HCT116 (cell line): ENCODE results near the gene ALDOA. TPM values are rescaled to one million over a fixed set of nuclear protein-coding genes. Genes with fewer than 3 reads are reported as not detected.

Source experiments
- ATAC-seq: fragments of 200-7000 bp; cut with Tn5 transposase; 2 replicates; pipeline ENCODE4 v1.9.1; 2020; ENCODE audit warnings: mild to moderate bottlenecking, moderate library complexity
- BruUV-seq: library from RNA; stranded (reverse); fragments of 400-500 nt; replicated peaks from 2 replicates; lab custom pipeline; 2021; lab: Mats Ljungman, UMichigan
- CTCF ChIA-PET: fragments of 300-600 bp; sonication (Branson Sonifier 250); formaldehyde crosslinking; loops from one replicate; lab custom pipeline; 2021; ENCODE audit warnings: antibody characterized with exemption; lab: Charles Lee
- POLR2A ChIA-PET: fragments of 300-600, 350-600 bp; sonication (Branson Sonifier 250); formaldehyde crosslinking; loops from one replicate; lab custom pipeline; 2021; ENCODE audit warnings: antibody characterized with exemption; lab: Charles Lee
- RAD21 ChIA-PET, 2 experiments: fragments of 300-600 bp; sonication (Branson Sonifier 250); formaldehyde crosslinking; loops; one replicate each; lab custom pipeline; 2023; ENCODE audit warnings: low total read pairs in 2 of 2; ENCODE audit not compliant: uncharacterized antibody in 2 of 2, unreplicated experiment in 2 of 2, low non-redundant PET in 1 of 2; lab: Charles Lee
- DNase-seq: peaks from one replicate; pipeline ENCODE4 v3.0.0-alpha.2; 2010; ENCODE audit warnings: low read depth, low spot score
- H2AFZ ChIP-seq: fragments of 200-600 bp; shearing (Covaris generic), sonication (generic); 2 replicates; pipeline ENCODE4 v1.6.1; 2017; ENCODE audit warnings: low read depth, mixed run types, mixed read lengths, antibody characterized with exemption, low read length; ENCODE audit not compliant: poor library complexity, severe bottlenecking
- H3K27ac ChIP-seq: 2 replicates; pipeline ENCODE4 v1.5.1; 2012; ENCODE audit warnings: low read depth, low read length
- H3K27me3 ChIP-seq: fragments of 200-600 bp; sonication (generic); 2 replicates; pipeline ENCODE4 v1.6.1; 2016; ENCODE audit warnings: mixed run types, low read length, mixed read lengths; ENCODE audit not compliant: insufficient read depth
- H3K36me3 ChIP-seq, 2 experiments: fragments of 200-500 bp in 1 of 2; fragments of 200-600 bp in 1 of 2; sonication (Bioruptor generic) in 1 of 2; sonication (generic) in 1 of 2; 2 replicates each; pipeline versions ENCODE4 v1.5.1 to v1.6.1; 2014 to 2016; ENCODE audit warnings: low read length in 2 of 2, inconsistent platforms in 1 of 2, mixed read lengths in 1 of 2, mixed run types in 1 of 2; ENCODE audit not compliant: insufficient read depth in 2 of 2, control insufficient read depth in 1 of 2
- H3K4me1 ChIP-seq, 2 experiments: fragments of 200-600 bp in 1 of 2; sonication (generic) in 1 of 2; 2 replicates each; pipeline versions ENCODE4 v1.5.1 to v1.6.1; 2012 to 2017; ENCODE audit warnings: low read length in 2 of 2, inconsistent platforms in 1 of 2, mild to moderate bottlenecking in 1 of 2, mixed read lengths in 1 of 2, mixed run types in 1 of 2, moderate library complexity in 1 of 2; ENCODE audit not compliant: insufficient read depth in 2 of 2, control insufficient read depth in 1 of 2
- H3K4me2 ChIP-seq: fragments of 200-600 bp; sonication (generic); 2 replicates; pipeline ENCODE4 v1.6.1; 2017; ENCODE audit warnings: mixed run types, low read length, mixed read lengths
- H3K4me3 ChIP-seq, 2 experiments: fragments of 200-600 bp in 1 of 2; sonication (generic) in 1 of 2; replicated peaks in 1 of 2; 2 replicates each; pipeline ENCODE4 v1.5.1; 2011 to 2016; ENCODE audit warnings: low read length in 2 of 2, control low read depth in 1 of 2, low read depth in 1 of 2, mild to moderate bottlenecking in 1 of 2, mixed read lengths in 1 of 2, mixed run types in 1 of 2
- H3K79me2 ChIP-seq: fragments of 200-600 bp; sonication (generic); 2 replicates; pipeline ENCODE4 v1.6.1; 2017; ENCODE audit warnings: mild to moderate bottlenecking, mixed run types, low read length, moderate library complexity, mixed read lengths; ENCODE audit not compliant: insufficient read depth
- H3K9ac ChIP-seq: fragments of 200-600 bp; sonication (generic); 2 replicates; pipeline ENCODE4 v1.6.1; 2016; ENCODE audit warnings: low read length, mixed read lengths
- H3K9me2 ChIP-seq: fragments of 200-600 bp; sonication (generic), shearing (Covaris generic); 2 replicates; pipeline ENCODE4 v1.6.1; 2017; ENCODE audit warnings: mixed run types, mild to moderate bottlenecking, moderate library complexity; ENCODE audit not compliant: insufficient read depth
- H3K9me3 ChIP-seq, 2 experiments: fragments of 200-500 bp in 1 of 2; fragments of 200-600 bp in 1 of 2; sonication (Bioruptor generic) in 1 of 2; sonication (generic) in 1 of 2; 2 replicates each; pipeline ENCODE4 v1.6.1; 2014 to 2017; ENCODE audit warnings: low read length in 2 of 2, mixed read lengths in 2 of 2, inconsistent platforms in 1 of 2, low read depth in 1 of 2, mild to moderate bottlenecking in 1 of 2, mixed run types in 1 of 2, moderate library complexity in 1 of 2; ENCODE audit not compliant: control insufficient read depth in 1 of 2, insufficient read depth in 1 of 2
- H4K20me1 ChIP-seq: fragments of 200-600 bp; sonication (generic), shearing (Covaris generic); 2 replicates; pipeline ENCODE4 v1.6.1; 2017; ENCODE audit warnings: mixed run types, mild to moderate bottlenecking, moderate library complexity; ENCODE audit not compliant: insufficient read depth
- CTCF ChIP-seq, 3 experiments: fragments of 200-600 bp in 1 of 3; sonication (generic) in 1 of 3; IDR thresholded peaks in 2 of 3; conservative IDR thresholded peaks in 1 of 3; 2 replicates each; pipeline ENCODE4 v1.5.1; 2012 to 2017; ENCODE audit warnings: low read depth in 2 of 3, low read length in 2 of 3, antibody characterized with exemption in 1 of 3, borderline replicate concordance in 1 of 3, control low read depth in 1 of 3, mild to moderate bottlenecking in 1 of 3, mixed read lengths in 1 of 3, mixed run types in 1 of 3, moderate library complexity in 1 of 3; ENCODE audit not compliant: insufficient read depth in 1 of 3
- FOSL1 ChIP-seq: IDR thresholded peaks from 2 replicates; pipeline ENCODE4 v1.6.1; 2012; ENCODE audit warnings: low read depth
- RAD21 ChIP-seq: IDR thresholded peaks from 2 replicates; pipeline ENCODE4 v1.6.1; 2012; ENCODE audit warnings: low read depth, mild to moderate bottlenecking
- REST ChIP-seq: IDR thresholded peaks from 2 replicates; pipeline ENCODE4 v1.6.1; 2012; ENCODE audit warnings: low read depth
- YY1 ChIP-seq: IDR thresholded peaks from 2 replicates; pipeline ENCODE4 v1.6.1; 2011; ENCODE audit warnings: low read length, low read depth, moderate library complexity, mild to moderate bottlenecking; ENCODE audit not compliant: insufficient replicate concordance; ENCODE audit errors: extremely low read depth
- intact Hi-C: fragments of 100-400 bp; cut with micrococcal nuclease; formaldehyde crosslinking; loops from 2 replicates; pipeline ENCODE4 v1.10.0; 2022
- total RNA-seq: library from RNA; stranded (reverse); gene quantifications from one replicate; pipeline ENCODE4 v1.2.1, GENCODE V29; 2021; ENCODE audit not compliant: unreplicated experiment

ALDOA gene
- total RNA-seq, 1 experiment from 2014 or later = 2,423 TPM

GRCh38 chr16:30032083-30032819 lies 33.3 kb upstream of the ALDOA start:
- RAD21 ChIA-PET = interaction anchor here (0.5 to 2.5 kb wide), 6 partner anchors 184 to 341 kb away, joined by 3 to 11 read pairs (median 5); no protein-coding TSS in a partner anchor
- Histone ChIP-seq H3K79me2 (no peaks in the 10 kb centered on the region), H3K9ac (no peak overlapping the region), H4K20me1 (no peaks in the 10 kb centered on the region), H2AFZ (no peak overlapping the region), H3K4me3 (no peak overlapping the region)
- CTCF ChIA-PET = interaction anchor here (0.7 to 2.6 kb wide), 21 partner anchors 9 to 341 kb away, joined by 3 to 34 read pairs (median 3); partner anchors contain the start of genes PAGR1, SEZ6L2, TAOK2 and TBX6
- no TSS peak for BruUV-seq
- intact Hi-C loops = loop anchor here (1.0 to 2.0 kb wide), 2 partner anchors 332 to 339 kb away; no protein-coding TSS in a partner anchor
- TF ChIP-seq YY1 (no peak), FOSL1 (no peak), CTCF (IDR thresholded peaks at IDR 0.05 in 2 of 3, conservative IDR thresholded peaks at IDR 0.05 in 1 of 3; ENCODE audit: borderline replicate concordance in 1 of 3, insufficient read depth in 1 of 3, low read depth in 2 of 3, low read length in 2 of 3) (peak; percentile 86 to 97 (median 87)), REST (no peak), RAD21 (peak; percentile 95)
- TF ChIP-seq, all 23 proteins: peak for 2
- Histone ChIP-seq H3K9me3 (no peaks in the 10 kb centered on the region), H3K9me2 (no peaks in the 10 kb centered on the region), H3K27ac (no peak overlapping the region), H3K4me1 (peaks cover 0 to 5% of the 10 kb centered on the region in 2 experiments; a peak in 2 of 4 replicates), H3K4me2 (0 out of 2 replicates have a peak overlapping the region, but pooled peaks have one; percentile 15), H3K27me3 (no peaks in the 10 kb centered on the region), H3K36me3 (no peaks in the 10 kb centered on the region)
- DNase-seq (peak; percentile 58), ATAC-seq (peak; percentile 79)
- POLR2A ChIA-PET = interaction anchor here (0.7 kb wide), 2 partner anchors 59 to 91 kb away, joined by 3 to 4 read pairs; partner anchors contain the start of gene MAPK3
